ENCODE data around the gene EIF4G2. TPM values are rescaled to one million over a fixed set of nuclear protein-coding genes. Genes with fewer than 3 reads are reported as not detected.

Gene EIF4G2
- total RNA-seq, 1 experiment from 2014 or later, result 2,422 TPM

- ATAC-seq (no peak), DNase-seq (ENCODE audit: low read depth, low spot score) (no peak)
- Histone ChIP-seq H3K27me3 (ENCODE audit: control insufficient read depth, insufficient read depth, low read length) (no peaks in the 10 kb centered on the region), H3K4me1 (ENCODE audit: control insufficient read depth, insufficient read depth, low read length) (peaks cover 12% of the 10 kb centered on the region), H3K27ac (ENCODE audit: low read length) (peak overlapping the region; percentile 95), H3K4me3 (ENCODE audit: low read depth in 2 of 2, low read length in 2 of 2) (peak overlapping the region; percentile 71 to 93; a peak in 3 of 4 replicates), H3K36me3 (ENCODE audit: control insufficient read depth, insufficient read depth, low read length) (peaks cover 34% of the 10 kb centered on the region), H3K9me3 (ENCODE audit: control insufficient read depth, insufficient read depth, low read depth, low read length) (no peaks in the 10 kb centered on the region)
- TF ChIP-seq REST (IDR thresholded peaks at IDR 0.05; ENCODE audit: insufficient read depth in 1 of 2, low read depth in 2 of 2, low read length in 1 of 2), result no peak
- TF ChIP-seq CTCF (IDR thresholded peaks at IDR 0.05), result no peak
- ChIA-PET POLR2A (interaction anchor here (0.5 to 1.1 kb wide), 2 partner anchors 212 to 371 kb away, joined by 3 read pairs; partner anchors contain the start of gene RNF141), CTCF (interaction anchor here (0.6 kb wide), 1 partner anchor 18 kb away, joined by 3 read pairs; no protein-coding TSS in a partner anchor)
- in situ Hi-C loops (cut with HindIII; ENCODE audit: low pct_unique_long_range_greater_than_20kb, low sequenced_read_pairs) (no loop called here), intact Hi-C loops (cut with micrococcal nuclease; ENCODE audit: unreplicated experiment) (no loop called here)
- no TSS peak for BruUV-seq (replicated peaks)
These were observed 56.2 kb downstream of the EIF4G2 start for GRCh38 chr11:10752486-10752885.

GRCh38 chr11:10752061-10752460 lies 56.7 kb downstream of the EIF4G2 start:
- TF ChIP-seq TCF7L2 (IDR thresholded peaks at IDR 0.05; ENCODE audit: low read depth, low read length) (no peak), SIN3A (IDR thresholded peaks at IDR 0.05; ENCODE audit: borderline replicate concordance, insufficient read depth, low read depth, low read length) (no peak), POLR2AphosphoS5 (IDR thresholded peaks at IDR 0.05; ENCODE audit: low read depth, low read length) (no peak), CTCF (IDR thresholded peaks at IDR 0.05) (0 out of 2 replicates have a peak, but pooled peaks have one; percentile 4), REST (IDR thresholded peaks at IDR 0.05; ENCODE audit: insufficient read depth in 1 of 2, low read depth in 2 of 2, low read length in 1 of 2) (no peak)
- ATAC-seq (no peak), DNase-seq (ENCODE audit: low read depth, low spot score) (no peak)
- peaks cover 12% of the 10 kb centered on the region for H3K4me1 ChIP-seq (ENCODE audit: control insufficient read depth, insufficient read depth, low read length)
- H3K36me3 ChIP-seq (ENCODE audit: control insufficient read depth, insufficient read depth, low read length), result peaks cover 34% of the 10 kb centered on the region
- H3K27me3 ChIP-seq (ENCODE audit: control insufficient read depth, insufficient read depth, low read length), result no peaks in the 10 kb centered on the region
- TSS peak; percentile 71 for BruUV-seq (replicated peaks)
- peak overlapping the region; percentile 71 to 93 for H3K4me3 ChIP-seq (ENCODE audit: low read depth in 2 of 2, low read length in 2 of 2)
- ChIA-PET CTCF (interaction anchor here (0.6 kb wide), 1 partner anchor 19 kb away, joined by 3 read pairs; no protein-coding TSS in a partner anchor), POLR2A (interaction anchor here (0.5 kb wide), 1 partner anchor 371 kb away, joined by 3 read pairs; no protein-coding TSS in a partner anchor)
- no peaks in the 10 kb centered on the region for H3K9me3 ChIP-seq (ENCODE audit: control insufficient read depth, insufficient read depth, low read depth, low read length)
- peak overlapping the region; percentile 95 for H3K27ac ChIP-seq (ENCODE audit: low read length)
- intact Hi-C loops (cut with micrococcal nuclease; ENCODE audit: unreplicated experiment) (no loop called here), in situ Hi-C loops (cut with HindIII; ENCODE audit: low pct_unique_long_range_greater_than_20kb, low sequenced_read_pairs) (no loop called here)

Measured in Panc1 (cell line).